Smooth muscle cell (in vitro differentiated cells): ENCODE measurements around the gene AVPR2. TPM values are rescaled to one million over a fixed set of nuclear protein-coding genes. Genes with fewer than 3 reads are reported as not detected.

Experiments
- DNase-seq: peaks from one replicate; lab custom pipeline; 2025; ENCODE audit not compliant: unreplicated experiment; lab: John Stamatoyannopoulos, UW
- H2AFZ ChIP-seq: fragments of 200-600 bp; sonication (generic); 2 replicates; pipeline ENCODE4 v1.6.0; 2016; ENCODE audit warnings: antibody characterized with exemption, low read depth, mild to moderate bottlenecking
- H3F3A ChIP-seq: fragments of 200-600 bp; sonication (generic); 2 replicates; pipeline ENCODE4 v1.6.0; 2017; ENCODE audit warnings: antibody characterized with exemption, low read depth
- H3K27ac ChIP-seq: fragments of 200-600 bp; sonication (generic); 2 replicates; pipeline ENCODE4 v1.5.1; 2016; ENCODE audit warnings: low read depth, mild to moderate bottlenecking
- H3K27me3 ChIP-seq: fragments of 200-600 bp; sonication (generic); 2 replicates; pipeline ENCODE4 v1.6.1; 2016; ENCODE audit warnings: low read depth, mild to moderate bottlenecking
- H3K36me3 ChIP-seq: fragments of 200-600 bp; sonication (generic); 2 replicates; pipeline ENCODE4 v1.5.1; 2016; ENCODE audit warnings: low read depth
- H3K4me1 ChIP-seq: fragments of 200-600 bp; sonication (generic); 2 replicates; pipeline ENCODE4 v1.5.1; 2016; ENCODE audit warnings: low read depth
- H3K4me2 ChIP-seq: fragments of 200-600 bp; sonication (generic); 2 replicates; pipeline ENCODE4 v1.6.0; 2016; ENCODE audit warnings: mild to moderate bottlenecking
- H3K4me3 ChIP-seq: fragments of 200-600 bp; sonication (generic); 2 replicates; pipeline ENCODE4 v1.5.1; 2016; ENCODE audit warnings: mild to moderate bottlenecking
- H3K79me2 ChIP-seq: fragments of 200-600 bp; sonication (generic); 2 replicates; pipeline ENCODE4 v1.6.0; 2016; ENCODE audit warnings: low read depth, mild to moderate bottlenecking
- H3K9ac ChIP-seq: fragments of 200-600 bp; sonication (generic); 2 replicates; pipeline ENCODE4 v1.6.0; 2016; ENCODE audit warnings: low read depth
- H3K9me3 ChIP-seq: fragments of 200-600 bp; sonication (generic); replicated peaks from 2 replicates; pipeline ENCODE4 v1.5.1; 2016; ENCODE audit warnings: low read depth
- H4K20me1 ChIP-seq: fragments of 200-600 bp; sonication (generic); 2 replicates; pipeline ENCODE4 v1.6.0; 2016; ENCODE audit warnings: low read depth
- CTCF ChIP-seq: fragments of 200-600 bp; sonication (generic); IDR thresholded peaks from 2 replicates; pipeline ENCODE4 v1.5.1; 2017; ENCODE audit warnings: borderline replicate concordance, mild to moderate bottlenecking, antibody characterized with exemption; ENCODE audit not compliant: insufficient read depth, poor library complexity, severe bottlenecking
- WGBS: methylation state at CpG from one replicate; pipeline ENCODE4 v1.1.7; 2016; ENCODE audit warnings: low lambda C conversion rate; 5-methylcytosine and 5-hydroxymethylcytosine counted together
- polyA plus RNA-seq: library from polyadenylated mRNA; unstranded; fragments of >200 nt; fragmentation: Nextera tagmentation; extraction: Ambion mirVana; gene quantifications from 2 replicates; pipeline ENCODE4 v1.2.1, GENCODE V29; 2016
- total RNA-seq: library from RNA; depleted of rRNA; stranded (reverse); fragments of >200 nt; gene quantifications from 2 replicates; pipeline ENCODE4 v1.2.3, GENCODE V29; 2014

Gene AVPR2
- total and polyA plus RNA-seq, 2 experiments from 2014 or later: not detected

GRCh38 chrX:153944140-153944799 is 39.8 kb downstream of the AVPR2 start, which contains the start of gene RENBP:
Gene RENBP (minus strand): TSS chrX:153944643. CDS start chrX:153944610, 33 bp downstream.
- no peaks in the 10 kb centered on the region for H3K9me3 ChIP-seq
- H3K4me3 ChIP-seq: no peak within 1 kb of the TSS
- DNase-seq: no peak
- no peaks in the 10 kb centered on the region for H3F3A ChIP-seq
- H3K4me1 ChIP-seq: no peaks in the 10 kb centered on the region
- no peak within 1 kb of the TSS for H3K4me2 ChIP-seq
- H3K27me3 ChIP-seq: no peaks in the 10 kb centered on the region
- no peaks in the 10 kb centered on the region for H3K79me2 ChIP-seq
- H3K9ac ChIP-seq: no peak within 1 kb of the TSS
- no peak within 1 kb of the TSS for H2AFZ ChIP-seq
- no peaks in the 10 kb centered on the region for H3K36me3 ChIP-seq
- H4K20me1 ChIP-seq: no peaks in the 10 kb centered on the region
- WGBS: 59% methylated on average over 31 of the region's 31 CpGs
- H3K27ac ChIP-seq: no peak within 1 kb of the TSS
- TF ChIP-seq CTCF: no peak

GRCh38 chrX:153944800-153945150 is 40.3 kb downstream of the AVPR2 start:
- Histone ChIP-seq H3K9me3 (no peaks in the 10 kb centered on the region), H3K27ac (no peak overlapping the region), H4K20me1 (no peaks in the 10 kb centered on the region), H3K4me1 (no peaks in the 10 kb centered on the region), H3K36me3 (no peaks in the 10 kb centered on the region), H3K9ac (no peak overlapping the region), H3K4me3 (no peak overlapping the region), H2AFZ (no peak overlapping the region), H3K27me3 (no peaks in the 10 kb centered on the region), H3K79me2 (no peaks in the 10 kb centered on the region), H3K4me2 (no peak overlapping the region), H3F3A (no peaks in the 10 kb centered on the region)
- DNase-seq: no peak
- no peak for TF ChIP-seq CTCF
- WGBS: 73% methylated on average over 6 of the region's 6 CpGs

GRCh38 chrX:153945956-153946943 is 41.8 kb downstream of the AVPR2 start:
- no peaks in the 10 kb centered on the region for H3K79me2 ChIP-seq
- H3K4me1 ChIP-seq: no peaks in the 10 kb centered on the region
- 90% methylated on average over 23 of the region's 24 CpGs for WGBS
- no peak overlapping the region for H3K4me3 ChIP-seq
- no peaks in the 10 kb centered on the region for H3K9me3 ChIP-seq
- H3K9ac ChIP-seq: no peak overlapping the region
- H2AFZ ChIP-seq: no peak overlapping the region
- no peak overlapping the region for H3K27ac ChIP-seq
- no peaks in the 10 kb centered on the region for H4K20me1 ChIP-seq
- no peaks in the 10 kb centered on the region for H3K36me3 ChIP-seq
- no peak overlapping the region for H3K4me2 ChIP-seq
- DNase-seq: no peak
- H3K27me3 ChIP-seq: no peaks in the 10 kb centered on the region
- no peak for TF ChIP-seq CTCF
- H3F3A ChIP-seq: no peaks in the 10 kb centered on the region
